ENCODE measurements around the gene IGFL1.
A peak's percentile ranks its signal among the peaks of the same experiment; 100 is the strongest.
"Not testable (repeated sequence)": the region's sequence is repeated elsewhere in the genome, so short reads cannot be mapped to it uniquely, and the experiment has no call there.

IGFL1 gene

GRCh38 chr19:46265217-46265828 is 35.8 kb downstream of the IGFL1 start:
- H3K9ac ChIP-seq (ENCODE audit: insufficient read length, low read depth), result no peak overlapping the region
- H3K4me1 ChIP-seq (ENCODE audit: insufficient read depth, insufficient read length), result no peaks in the 10 kb centered on the region
- DNase-seq (ENCODE audit: low read depth, low spot score), result peak; percentile 51
- no peaks in the 10 kb centered on the region for H3K36me3 ChIP-seq (ENCODE audit: insufficient read depth, insufficient read length, low read length)
- no peaks in the 10 kb centered on the region for H3K27me3 ChIP-seq (ENCODE audit: insufficient read depth, insufficient read length)
- no peak for TF ChIP-seq YY1 (IDR thresholded peaks at IDR 0.05; ENCODE audit: insufficient read depth, insufficient read length)
- TF ChIP-seq ZNF274 (IDR thresholded peaks at IDR 0.05; ENCODE audit: low read depth, low read length), result no peak
- no peak for TF ChIP-seq SUZ12 (IDR thresholded peaks at IDR 0.05; ENCODE audit: extremely low read depth, insufficient read depth, insufficient read length)
- H3K4me3 ChIP-seq (ENCODE audit: insufficient read length, low read depth), result no peak overlapping the region
- H3K9me3 ChIP-seq (ENCODE audit: insufficient read depth, low read length), result no peaks in the 10 kb centered on the region

- H3K9ac ChIP-seq (ENCODE audit: insufficient read length, low read depth), result no peak overlapping the region
- no peaks in the 10 kb centered on the region for H3K4me1 ChIP-seq (ENCODE audit: insufficient read depth, insufficient read length)
- no peak overlapping the region for H3K4me3 ChIP-seq (ENCODE audit: insufficient read length, low read depth)
- no peaks in the 10 kb centered on the region for H3K36me3 ChIP-seq (ENCODE audit: insufficient read depth, insufficient read length, low read length)
- DNase-seq (ENCODE audit: low read depth, low spot score), result no peak
- TF ChIP-seq SUZ12 (IDR thresholded peaks at IDR 0.05; ENCODE audit: extremely low read depth, insufficient read depth, insufficient read length) (no peak), YY1 (IDR thresholded peaks at IDR 0.05; ENCODE audit: insufficient read depth, insufficient read length) (no peak), ZNF274 (IDR thresholded peaks at IDR 0.05; ENCODE audit: low read depth, low read length) (no peak)
- no peaks in the 10 kb centered on the region for H3K27me3 ChIP-seq (ENCODE audit: insufficient read depth, insufficient read length)
- H3K9me3 ChIP-seq (ENCODE audit: insufficient read depth, low read length), result no peaks in the 10 kb centered on the region
Observed at GRCh38 chr19:46269101-46269500, 39.6 kb downstream of the IGFL1 start.

DNA sequence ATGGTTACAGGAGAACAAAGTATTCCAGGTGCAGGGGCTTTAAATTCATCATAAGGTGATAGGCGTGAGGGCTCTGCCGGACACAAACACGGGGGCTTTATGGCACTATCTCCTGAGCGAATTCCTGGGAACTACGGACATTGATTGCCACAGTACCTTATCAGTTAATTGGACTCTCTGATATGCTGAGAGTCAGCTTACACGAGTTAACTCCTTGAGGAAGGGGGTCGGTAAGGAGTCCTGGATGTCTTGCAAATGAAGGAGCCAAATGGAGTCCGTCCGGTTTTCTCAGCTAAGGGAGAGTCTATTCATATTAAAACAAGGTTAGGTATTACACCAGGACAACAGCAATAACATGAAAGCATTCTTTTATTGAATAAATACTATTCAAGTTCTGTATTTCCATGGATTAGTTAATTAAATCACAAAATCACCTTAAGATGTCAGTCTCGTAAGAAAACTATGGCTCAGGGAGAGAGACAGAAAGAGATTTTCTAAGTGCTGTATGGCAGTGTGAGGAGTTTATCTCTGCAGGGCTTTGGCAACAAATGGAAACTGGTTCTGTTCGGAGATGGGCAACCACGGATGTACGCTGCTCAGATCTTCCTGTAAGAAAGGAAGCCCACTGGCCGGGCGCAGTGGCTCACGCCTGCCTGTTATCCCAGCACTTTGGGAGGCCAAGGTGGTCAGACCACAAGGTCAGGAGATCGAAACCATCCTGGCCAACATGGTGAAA is 41.1 kb downstream of the IGFL1 start:
- Histone ChIP-seq H3K4me3 (ENCODE audit: insufficient read length, low read depth) (no peak overlapping the region), H3K9ac (ENCODE audit: insufficient read length, low read depth) (no peak overlapping the region), H3K27me3 (ENCODE audit: insufficient read depth, insufficient read length) (no peaks in the 10 kb centered on the region), H3K9me3 (ENCODE audit: insufficient read depth, low read length) (no peaks in the 10 kb centered on the region), H3K4me1 (ENCODE audit: insufficient read depth, insufficient read length) (no peaks in the 10 kb centered on the region), H3K36me3 (ENCODE audit: insufficient read depth, insufficient read length, low read length) (no peaks in the 10 kb centered on the region)
- TF ChIP-seq SUZ12 (IDR thresholded peaks at IDR 0.05; ENCODE audit: extremely low read depth, insufficient read depth, insufficient read length) (no peak), YY1 (IDR thresholded peaks at IDR 0.05; ENCODE audit: insufficient read depth, insufficient read length) (no peak), ZNF274 (IDR thresholded peaks at IDR 0.05; ENCODE audit: low read depth, low read length) (no peak)
- DNase-seq (ENCODE audit: low read depth, low spot score), result no peak

DNA sequence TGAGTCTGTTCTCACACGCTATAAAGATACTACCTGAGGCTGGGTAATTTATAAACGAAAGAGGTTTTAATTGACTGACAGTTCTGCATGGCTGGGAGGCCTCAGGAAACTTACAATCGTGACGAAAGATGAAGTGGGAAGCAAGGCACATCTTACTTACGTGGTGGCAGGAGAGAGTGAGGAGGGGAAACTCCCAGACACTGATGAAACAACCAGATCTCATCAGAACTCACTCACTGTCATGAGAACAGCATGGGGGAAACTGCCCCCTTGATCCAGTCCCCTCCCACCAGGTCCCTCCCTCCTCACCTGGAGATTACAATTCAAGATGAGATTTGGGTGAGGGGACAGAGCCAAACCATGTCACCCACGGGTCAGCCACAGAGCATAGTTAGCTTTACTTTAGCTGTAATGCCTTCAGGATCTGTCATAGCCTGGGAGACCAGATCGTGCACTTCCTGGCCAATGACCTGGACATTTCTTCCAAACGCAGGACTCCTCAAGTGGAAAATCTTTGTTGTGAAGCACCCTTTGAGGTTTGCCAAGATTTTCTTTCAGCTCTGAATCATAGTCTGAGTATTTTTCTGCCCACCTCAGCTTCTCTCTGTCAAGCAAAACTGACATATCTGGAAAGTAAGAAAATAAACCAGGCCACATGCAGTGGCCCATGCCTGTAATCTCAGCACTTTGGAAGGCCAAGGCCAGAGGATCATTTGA is 42.1 kb downstream of the IGFL1 start:
- Histone ChIP-seq H3K9me3 (ENCODE audit: insufficient read depth, low read length) (no peaks in the 10 kb centered on the region; the same call in 1 of the 2 replicates), H3K27me3 (ENCODE audit: insufficient read depth, insufficient read length) (no peaks in the 10 kb centered on the region), H3K9ac (ENCODE audit: insufficient read length, low read depth) (no peak overlapping the region), H3K4me1 (ENCODE audit: insufficient read depth, insufficient read length) (no peaks in the 10 kb centered on the region), H3K36me3 (ENCODE audit: insufficient read depth, insufficient read length, low read length) (no peaks in the 10 kb centered on the region), H3K4me3 (ENCODE audit: insufficient read length, low read depth) (no peak overlapping the region)
- TF ChIP-seq ZNF274 (IDR thresholded peaks at IDR 0.05; ENCODE audit: low read depth, low read length), result no peak
- DNase-seq (ENCODE audit: low read depth, low spot score), result no peak

GRCh38 chr19:46273931-46274330 is 44.4 kb downstream of the IGFL1 start:
- not testable (repeated sequence) for H3K27me3 ChIP-seq (ENCODE audit: insufficient read depth, insufficient read length); DNase-seq (ENCODE audit: low read depth, low spot score); H3K4me1 ChIP-seq (ENCODE audit: insufficient read depth, insufficient read length); H3K4me3 ChIP-seq (ENCODE audit: insufficient read length, low read depth); H3K9ac ChIP-seq (ENCODE audit: insufficient read length, low read depth); H3K9me3 ChIP-seq (ENCODE audit: insufficient read depth, low read length); H3K36me3 ChIP-seq (ENCODE audit: insufficient read depth, insufficient read length, low read length)

GRCh38 chr19:46279177-46279576 is 49.6 kb downstream of the IGFL1 start:
- no peak overlapping the region for H3K4me3 ChIP-seq (ENCODE audit: insufficient read length, low read depth)
- peaks cover 2% of the 10 kb centered on the region for H3K4me1 ChIP-seq (ENCODE audit: insufficient read depth, insufficient read length)
- H3K9ac ChIP-seq (ENCODE audit: insufficient read length, low read depth), result no peak overlapping the region
- H3K36me3 ChIP-seq (ENCODE audit: insufficient read depth, insufficient read length, low read length), result no peaks in the 10 kb centered on the region
- H3K9me3 ChIP-seq (ENCODE audit: insufficient read depth, low read length), result no peaks in the 10 kb centered on the region; the same call in 1 of the 2 replicates
- TF ChIP-seq ZNF274 (IDR thresholded peaks at IDR 0.05; ENCODE audit: low read depth, low read length) (no peak), YY1 (IDR thresholded peaks at IDR 0.05; ENCODE audit: insufficient read depth, insufficient read length) (no peak), SUZ12 (IDR thresholded peaks at IDR 0.05; ENCODE audit: extremely low read depth, insufficient read depth, insufficient read length) (no peak)
- H3K27me3 ChIP-seq (ENCODE audit: insufficient read depth, insufficient read length), result no peaks in the 10 kb centered on the region
- DNase-seq (ENCODE audit: low read depth, low spot score), result no peak
